Osteocyte (in vitro differentiated cells): ENCODE data around the gene SPOCD1. TPM values are rescaled to one million over a fixed set of nuclear protein-coding genes. Genes with fewer than 3 reads are reported as not detected.
A peak's percentile ranks its signal among the peaks of the same experiment; 100 is the strongest.
"Not testable (repeated sequence)": the region's sequence is repeated elsewhere in the genome, so short reads cannot be mapped to it uniquely, and the experiment has no call there.

Experiments
- DNase-seq: peaks from one replicate; pipeline ENCODE4 v3.0.0; 2021; ENCODE audit warnings: mixed read lengths; ENCODE audit not compliant: unreplicated experiment; ENCODE audit errors: extremely low spot score
- H3K27ac Mint-ChIP-seq: one replicate; pipeline ENCODE4 v1.8.0; 2021; ENCODE audit warnings: mild to moderate bottlenecking, mixed read lengths; ENCODE audit not compliant: unreplicated experiment
- H3K27me3 Mint-ChIP-seq: one replicate; pipeline ENCODE4 v1.8.0; 2021; ENCODE audit warnings: mixed read lengths; ENCODE audit not compliant: unreplicated experiment
- H3K36me3 Mint-ChIP-seq: one replicate; pipeline ENCODE4 v1.8.0; 2021; ENCODE audit warnings: mixed read lengths; ENCODE audit not compliant: unreplicated experiment
- H3K4me1 Mint-ChIP-seq: one replicate; pipeline ENCODE4 v1.8.0; 2021; ENCODE audit warnings: mixed read lengths; ENCODE audit not compliant: unreplicated experiment
- H3K4me3 Mint-ChIP-seq: one replicate; pipeline ENCODE4 v1.8.0; 2021; ENCODE audit warnings: mild to moderate bottlenecking, moderate library complexity, mixed read lengths; ENCODE audit not compliant: unreplicated experiment
- H3K9me3 Mint-ChIP-seq: one replicate; pipeline ENCODE4 v1.8.0; 2021; ENCODE audit warnings: mixed read lengths; ENCODE audit not compliant: unreplicated experiment
- CTCF ChIP-seq: fragments of 200-600 bp; sonication (generic); IDR thresholded peaks from 2 replicates; pipeline ENCODE4 v1.5.0; 2021; ENCODE audit warnings: antibody characterized with exemption, mild to moderate bottlenecking, moderate library complexity
- total RNA-seq: library from RNA; stranded (reverse); gene quantifications from 2 replicates; pipeline ENCODE4 v1.2.1, GENCODE V29; 2021

The SPOCD1 gene
- total RNA-seq, 1 donor from 2014 or later, result 0.67 TPM

DNA sequence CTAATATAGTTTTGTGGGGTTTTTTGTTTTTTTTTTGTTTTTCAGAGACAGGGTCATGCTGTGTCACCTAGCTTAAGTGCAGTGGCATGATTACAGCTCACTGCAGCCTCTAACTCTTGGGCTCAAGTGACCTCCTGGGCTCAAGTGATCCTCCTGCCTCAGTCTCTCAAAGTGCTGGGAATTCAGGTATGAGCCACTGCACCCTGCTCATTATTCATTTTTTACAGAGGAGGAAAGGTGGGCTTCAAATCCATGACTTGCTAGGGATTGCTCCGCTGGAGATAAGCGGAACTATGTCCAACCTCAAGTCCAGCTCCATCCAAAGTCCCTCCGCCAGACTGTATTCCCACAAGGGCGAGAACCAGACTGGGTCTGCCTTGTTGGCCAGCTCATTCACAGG lies 8.0 kb upstream of the SPOCD1 start:
- Mint-ChIP-seq H3K27me3 (no peaks in the 10 kb centered on the region), H3K36me3 (no peaks in the 10 kb centered on the region), H3K9me3 (no peaks in the 10 kb centered on the region), H3K27ac (no peak overlapping the region), H3K4me3 (no peak overlapping the region), H3K4me1 (no peaks in the 10 kb centered on the region)
- DNase-seq, result peak; percentile 64
- TF ChIP-seq CTCF, result no peak

GRCh38 chr1:31822766-31823165 lies 6.9 kb upstream of the SPOCD1 start:
- no peak for TF ChIP-seq CTCF
- H3K4me3 Mint-ChIP-seq, result no peak overlapping the region
- peak; percentile 8 for DNase-seq
- no peak overlapping the region for H3K27ac Mint-ChIP-seq
- H3K9me3 Mint-ChIP-seq, result no peaks in the 10 kb centered on the region
- H3K27me3 Mint-ChIP-seq, result no peaks in the 10 kb centered on the region
- H3K4me1 Mint-ChIP-seq, result no peaks in the 10 kb centered on the region
- no peaks in the 10 kb centered on the region for H3K36me3 Mint-ChIP-seq

- H3K4me1 Mint-ChIP-seq, H3K9me3 Mint-ChIP-seq, H3K36me3 Mint-ChIP-seq, H3K27me3 Mint-ChIP-seq, H3K27ac Mint-ChIP-seq, H3K4me3 Mint-ChIP-seq: not testable (repeated sequence)
- DNase-seq, result peak; percentile 54
Observed at GRCh38 chr1:31820196-31820595, 4.4 kb upstream of the SPOCD1 start.

DNA sequence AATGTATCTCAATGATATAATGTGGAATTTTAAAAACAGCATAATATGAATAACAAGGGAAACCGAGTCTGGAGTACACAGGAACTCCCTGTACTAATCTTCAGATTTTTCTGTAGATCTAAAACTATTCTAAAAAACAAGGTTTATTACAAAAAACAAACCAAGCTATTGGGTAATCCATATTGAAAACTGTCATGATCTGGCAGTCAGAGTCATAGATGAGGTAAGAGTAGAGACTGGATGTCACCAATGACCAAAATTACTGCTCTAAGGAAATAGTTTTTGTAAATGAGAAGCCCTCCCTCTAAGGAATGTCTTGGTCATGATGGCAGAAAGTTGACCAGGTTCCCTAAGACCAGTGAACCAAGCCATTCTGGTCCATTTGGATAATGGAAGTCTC lies 2.4 kb upstream of the SPOCD1 start:
- Mint-ChIP-seq H3K27me3 (no peaks in the 10 kb centered on the region), H3K4me1 (no peaks in the 10 kb centered on the region), H3K27ac (no peak overlapping the region), H3K36me3 (no peaks in the 10 kb centered on the region), H3K9me3 (no peaks in the 10 kb centered on the region), H3K4me3 (no peak overlapping the region)
- no peak for DNase-seq
- TF ChIP-seq CTCF, result no peak

- not testable (repeated sequence) for H3K27me3 Mint-ChIP-seq, DNase-seq, H3K27ac Mint-ChIP-seq, H3K4me3 Mint-ChIP-seq, H3K4me1 Mint-ChIP-seq, H3K9me3 Mint-ChIP-seq, H3K36me3 Mint-ChIP-seq
Observed at GRCh38 chr1:31816947-31817346, 1.1 kb upstream of the SPOCD1 start.

DNA sequence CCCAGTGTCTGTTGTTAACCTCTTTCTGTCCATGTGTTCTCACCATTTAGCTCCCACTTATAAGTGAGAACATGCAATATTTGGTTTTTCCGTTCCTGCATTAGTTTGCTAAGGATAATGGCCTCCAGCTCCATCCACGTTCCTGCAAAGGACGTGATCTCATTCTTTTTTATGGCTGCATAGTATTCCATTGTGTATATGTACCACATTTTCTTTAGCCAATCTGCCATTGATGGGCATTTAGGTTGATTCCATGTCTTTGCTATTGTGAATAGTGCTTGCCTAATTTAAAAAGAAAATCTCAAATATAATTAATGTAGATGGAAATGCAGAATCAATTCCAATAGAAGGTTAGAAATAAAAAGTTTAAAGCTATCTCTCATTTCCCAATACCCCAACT lies 679 bp upstream of the SPOCD1 start:
- not testable (repeated sequence) for H3K27me3 Mint-ChIP-seq, H3K36me3 Mint-ChIP-seq, DNase-seq, H3K4me1 Mint-ChIP-seq, H3K4me3 Mint-ChIP-seq, H3K27ac Mint-ChIP-seq, H3K9me3 Mint-ChIP-seq

DNA sequence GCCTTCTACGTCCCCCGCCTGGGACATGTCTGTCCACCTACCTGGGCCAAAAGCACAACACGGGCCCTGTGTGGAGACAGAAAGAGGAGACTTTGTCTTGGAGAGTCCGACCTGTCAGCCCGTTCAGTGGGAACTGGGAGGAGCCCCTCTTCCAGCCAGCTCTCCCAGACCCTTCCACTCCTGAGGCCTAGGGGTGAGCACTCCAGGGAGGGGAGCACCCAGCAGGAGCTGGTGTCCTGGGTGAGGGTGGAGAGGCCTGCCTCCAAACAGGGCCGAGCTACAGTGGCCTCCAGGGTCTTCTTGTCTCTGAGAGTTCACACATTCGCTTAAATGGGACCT lies 546 bp downstream of the SPOCD1 start:
- no peaks in the 10 kb centered on the region for H3K27me3 Mint-ChIP-seq
- no peak for TF ChIP-seq CTCF
- no peaks in the 10 kb centered on the region for H3K9me3 Mint-ChIP-seq
- no peak overlapping the region for H3K27ac Mint-ChIP-seq
- H3K4me1 Mint-ChIP-seq, result no peaks in the 10 kb centered on the region
- no peak overlapping the region for H3K4me3 Mint-ChIP-seq
- DNase-seq, result no peak
- no peaks in the 10 kb centered on the region for H3K36me3 Mint-ChIP-seq
